EL (cell line): ENCODE data around the gene RRAGA.
"Not testable (repeated sequence)": the region's sequence is repeated elsewhere in the genome, so short reads cannot be mapped to it uniquely, and the experiment has no call there.

Experiments used
- DNase-seq: peaks from one replicate; pipeline ENCODE4 v3.0.0-alpha.2; 2016

The RRAGA gene

GRCh38 chr9:19087106-19088000 is 38.1 kb downstream of the RRAGA start:
- peak; percentile 68 for DNase-seq

GRCh38 chr9:19097431-19097830 is 48.2 kb downstream of the RRAGA start:
- not testable (repeated sequence) for DNase-seq
